ENCODE results near the gene TXNDC15. TPM values are rescaled to one million over a fixed set of nuclear protein-coding genes. Genes with fewer than 3 reads are reported as not detected.

Gene TXNDC15
- total and polyA plus RNA-seq, 4 donors: 50.2 to 91.9 (median 73.3) TPM

DNA sequence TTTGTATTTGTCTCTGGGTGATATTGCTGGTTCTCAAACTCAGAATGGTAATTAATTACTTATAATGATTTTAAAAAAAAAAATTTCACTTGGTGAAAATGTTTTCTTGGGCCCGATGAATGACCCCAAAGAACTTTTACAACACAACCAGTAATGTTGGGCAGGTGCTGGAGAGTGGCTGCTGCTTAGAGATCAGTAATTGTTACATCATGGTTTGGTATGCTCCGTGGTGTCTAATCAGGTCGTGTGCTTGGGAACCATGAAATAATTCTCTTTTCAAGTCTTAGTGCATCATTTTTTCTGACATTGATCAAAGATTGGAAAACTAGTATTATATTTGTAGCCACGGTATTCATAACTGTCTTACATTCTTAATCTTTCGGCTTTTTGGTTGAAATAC is 60.0 kb downstream of the TXNDC15 start:
- H3K4me3 ChIP-seq: no peak overlapping the region
- H3K27me3 ChIP-seq (ENCODE audit: control insufficient read depth in 3 of 3, insufficient read depth in 3 of 3, low read length in 2 of 3): no peaks in the 10 kb centered on the region
- DNase-seq: no peak
- no peak for ATAC-seq (ENCODE audit: insufficient read depth, low FRiP score)
- no peak overlapping the region for H3K9ac ChIP-seq (ENCODE audit: insufficient read depth in 1 of 2, low read length in 2 of 2)
- peaks cover 0 to 21% (median 3%) of the 10 kb centered on the region in 4 donors for H3K36me3 ChIP-seq (ENCODE audit: control insufficient read depth in 4 of 4, insufficient read depth in 4 of 4, low read length in 4 of 4)
- TF ChIP-seq, protein P1, sequence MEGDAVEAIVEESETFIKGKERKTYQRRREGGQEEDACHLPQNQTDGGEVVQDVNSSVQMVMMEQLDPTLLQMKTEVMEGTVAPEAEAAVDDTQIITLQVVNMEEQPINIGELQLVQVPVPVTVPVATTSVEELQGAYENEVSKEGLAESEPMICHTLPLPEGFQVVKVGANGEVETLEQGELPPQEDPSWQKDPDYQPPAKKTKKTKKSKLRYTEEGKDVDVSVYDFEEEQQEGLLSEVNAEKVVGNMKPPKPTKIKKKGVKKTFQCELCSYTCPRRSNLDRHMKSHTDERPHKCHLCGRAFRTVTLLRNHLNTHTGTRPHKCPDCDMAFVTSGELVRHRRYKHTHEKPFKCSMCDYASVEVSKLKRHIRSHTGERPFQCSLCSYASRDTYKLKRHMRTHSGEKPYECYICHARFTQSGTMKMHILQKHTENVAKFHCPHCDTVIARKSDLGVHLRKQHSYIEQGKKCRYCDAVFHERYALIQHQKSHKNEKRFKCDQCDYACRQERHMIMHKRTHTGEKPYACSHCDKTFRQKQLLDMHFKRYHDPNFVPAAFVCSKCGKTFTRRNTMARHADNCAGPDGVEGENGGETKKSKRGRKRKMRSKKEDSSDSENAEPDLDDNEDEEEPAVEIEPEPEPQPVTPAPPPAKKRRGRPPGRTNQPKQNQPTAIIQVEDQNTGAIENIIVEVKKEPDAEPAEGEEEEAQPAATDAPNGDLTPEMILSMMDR (IDR thresholded peaks at IDR 0.05; ENCODE audit: control extremely low read depth, extremely low read depth): no peak
- WGBS, 2 donors: 92 to 95% methylated on average over 5 of the region's 5 CpGs
- H3K27ac ChIP-seq (ENCODE audit: low read depth in 1 of 2, low read length in 1 of 2): no peak overlapping the region
- peaks cover 0 to 5% (median 0%) of the 10 kb centered on the region in 5 donors for H3K4me1 ChIP-seq (ENCODE audit: control insufficient read depth in 5 of 5, insufficient read depth in 5 of 5, low read length in 5 of 5)
- H3K9me3 ChIP-seq (ENCODE audit: control insufficient read depth in 4 of 4, insufficient read depth in 3 of 4, low read length in 3 of 4): no peaks in the 10 kb centered on the region

DNA sequence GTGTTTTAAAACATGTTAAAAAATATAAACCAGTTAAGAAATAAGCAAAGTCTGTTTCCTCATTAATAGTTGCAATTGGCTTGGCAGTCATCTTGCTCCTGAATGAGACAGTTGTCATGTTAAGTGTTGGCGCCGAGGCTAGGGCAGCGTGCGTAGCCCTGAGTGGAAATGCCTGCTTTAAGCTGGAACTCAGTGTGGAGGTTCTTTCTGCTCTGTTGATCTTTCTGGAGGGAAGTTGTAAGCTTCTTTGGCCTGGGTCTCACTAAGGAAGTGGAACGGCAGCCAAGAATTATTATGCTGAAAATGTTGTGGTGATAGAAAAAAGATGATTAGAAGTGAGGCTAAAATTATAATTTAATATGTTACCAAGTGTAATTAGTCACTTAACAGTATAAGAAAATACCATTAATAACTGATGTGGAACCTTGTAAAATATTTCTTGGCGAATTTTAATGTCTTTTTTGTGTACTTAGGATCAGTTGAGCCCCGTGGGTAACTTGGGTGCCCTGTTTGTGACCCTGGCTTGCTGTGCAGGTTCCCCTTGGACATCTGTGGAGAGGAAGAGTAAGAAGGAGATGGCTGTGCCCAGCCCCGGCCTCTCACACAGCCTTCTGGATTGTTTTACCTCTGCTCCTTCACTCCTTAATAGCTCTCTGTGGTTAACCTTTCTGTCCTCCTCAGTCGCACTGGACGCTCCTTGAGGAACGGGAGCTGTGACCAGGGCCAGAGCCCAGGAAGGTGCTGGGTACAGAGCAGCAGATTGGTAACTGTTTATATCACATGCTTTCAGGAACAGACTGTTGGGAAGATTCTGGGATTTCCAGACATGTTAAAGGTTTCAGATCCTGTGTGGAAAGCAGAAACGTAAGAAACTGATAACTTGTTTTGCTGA is 61.8 kb downstream of the TXNDC15 start:
- WGBS, 2 donors: 80 to 86% methylated on average over 12 of the region's 12 CpGs
- Histone ChIP-seq H3K4me3 (no peak overlapping the region), H3K27ac (ENCODE audit: low read depth in 1 of 2, low read length in 1 of 2) (no peak overlapping the region), H3K36me3 (ENCODE audit: control insufficient read depth in 4 of 4, insufficient read depth in 4 of 4, low read length in 4 of 4) (peaks cover 0 to 13% (median 2%) of the 10 kb centered on the region in 4 donors), H3K4me1 (ENCODE audit: control insufficient read depth in 5 of 5, insufficient read depth in 5 of 5, low read length in 5 of 5) (peaks cover 0 to 5% (median 0%) of the 10 kb centered on the region in 5 donors), H3K9ac (ENCODE audit: insufficient read depth in 1 of 2, low read length in 2 of 2) (no peak overlapping the region), H3K9me3 (ENCODE audit: control insufficient read depth in 4 of 4, insufficient read depth in 3 of 4, low read length in 3 of 4) (no peaks in the 10 kb centered on the region), H3K27me3 (ENCODE audit: control insufficient read depth in 3 of 3, insufficient read depth in 3 of 3, low read length in 2 of 3) (no peaks in the 10 kb centered on the region)
- ATAC-seq (ENCODE audit: insufficient read depth, low FRiP score): no peak
- peak in 1 of 3 donors; percentile 44 for DNase-seq
- TF ChIP-seq, protein P1 (IDR thresholded peaks at IDR 0.05; ENCODE audit: control extremely low read depth, extremely low read depth): no peak

DNA sequence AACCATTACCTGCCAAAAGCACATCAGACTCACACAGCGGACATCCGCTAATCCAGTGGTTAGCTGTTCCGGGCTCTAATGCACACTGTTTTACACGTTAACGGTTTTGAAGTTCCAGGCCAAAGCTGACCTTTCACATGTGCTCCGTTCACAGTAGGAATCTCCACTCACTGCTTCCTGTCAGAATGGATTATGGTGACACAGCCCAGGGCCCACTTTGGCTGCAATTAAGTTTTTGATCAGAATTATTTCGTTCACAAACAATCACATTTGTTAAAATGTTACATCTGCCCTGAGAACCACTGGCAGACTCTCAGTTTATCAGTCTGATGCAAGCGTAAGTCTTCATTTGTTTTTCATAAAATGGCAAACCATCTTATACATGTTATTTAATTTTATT is 63.4 kb downstream of the TXNDC15 start:
- 96% methylated on average over 8 of the region's 8 CpGs for WGBS, 2 donors
- Histone ChIP-seq H3K9me3 (ENCODE audit: control insufficient read depth in 4 of 4, insufficient read depth in 3 of 4, low read length in 3 of 4) (no peaks in the 10 kb centered on the region), H3K9ac (ENCODE audit: insufficient read depth in 1 of 2, low read length in 2 of 2) (no peak overlapping the region), H3K4me1 (ENCODE audit: control insufficient read depth in 5 of 5, insufficient read depth in 5 of 5, low read length in 5 of 5) (peaks cover 0 to 5% (median 0%) of the 10 kb centered on the region in 5 donors), H3K4me3 (no peak overlapping the region), H3K27me3 (ENCODE audit: control insufficient read depth in 3 of 3, insufficient read depth in 3 of 3, low read length in 2 of 3) (no peaks in the 10 kb centered on the region), H3K27ac (ENCODE audit: low read depth in 1 of 2, low read length in 1 of 2) (no peak overlapping the region), H3K36me3 (ENCODE audit: control insufficient read depth in 4 of 4, insufficient read depth in 4 of 4, low read length in 4 of 4) (peaks cover 0 to 10% (median 2%) of the 10 kb centered on the region in 4 donors)
- DNase-seq (no peak), ATAC-seq (ENCODE audit: insufficient read depth, low FRiP score) (no peak)
- TF ChIP-seq, protein P1 (IDR thresholded peaks at IDR 0.05; ENCODE audit: control extremely low read depth, extremely low read depth): no peak

Data from lung (tissue), 12 donors.